ENCODE results near the gene RNASE8.
A peak's percentile ranks its signal among the peaks of the same experiment; 100 is the strongest.

DNA sequence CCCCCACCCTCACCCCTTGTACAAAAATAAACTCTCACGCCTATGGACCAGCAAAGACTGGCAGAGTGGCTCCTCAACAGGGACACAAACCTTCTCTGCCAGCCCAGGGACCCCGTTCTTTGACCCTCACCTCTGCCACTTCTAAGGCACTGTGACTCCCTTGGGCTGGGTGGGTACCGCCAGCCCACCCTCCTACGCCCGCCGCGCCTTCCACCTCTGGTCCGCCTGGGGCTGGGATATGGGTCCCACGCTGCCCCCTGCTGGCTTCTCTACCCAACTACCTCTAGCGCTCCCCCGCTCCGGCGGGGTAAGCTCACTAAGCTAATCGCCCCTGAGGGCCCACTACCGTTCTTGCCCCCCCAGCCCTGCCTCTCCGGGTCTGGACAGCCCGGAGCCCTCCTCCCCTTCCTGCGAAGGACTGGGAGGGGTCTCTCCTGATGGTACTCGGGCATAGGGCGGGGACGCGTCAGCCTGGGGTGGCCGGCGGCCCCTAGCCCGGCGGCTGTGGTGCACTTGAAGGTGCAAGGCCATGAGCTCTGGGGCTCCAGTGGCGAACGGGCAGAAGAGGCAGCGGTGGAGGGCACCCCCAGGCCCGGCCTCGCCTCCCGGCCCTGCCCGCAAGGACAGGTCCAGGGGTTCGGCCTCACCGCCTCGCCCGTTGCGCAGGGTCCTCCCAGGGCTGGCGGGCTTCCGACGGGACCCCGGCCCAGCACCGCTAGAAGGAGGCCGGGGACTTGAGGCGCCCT is 32.7 kb downstream of the RNASE8 start:
- TF ChIP-seq POLR2A (IDR thresholded peaks at IDR 0.05) (no peak), CTCF (IDR thresholded peaks at IDR 0.05) (peak; percentile 14 to 49 (median 39))
